ENCODE data around the gene TENM3.
"Not testable (repeated sequence)": the region's sequence is repeated elsewhere in the genome, so short reads cannot be mapped to it uniquely, and the experiment has no call there.

Gene TENM3

GRCh38 chr4:182227611-182228010, 15.6 kb upstream of the TENM3 start:
- no peak for DNase-seq (ENCODE audit: low read depth in 2 of 2)

- no peak for DNase-seq (ENCODE audit: low read depth in 2 of 2)
These were observed 14.1 kb upstream of the TENM3 start for GRCh38 chr4:182228991-182229577.

- no peak for DNase-seq (ENCODE audit: low read depth in 2 of 2)
These were observed 12.9 kb upstream of the TENM3 start for GRCh38 chr4:182230256-182230655.

- DNase-seq (ENCODE audit: low read depth in 2 of 2): no peak
These were observed 12.1 kb upstream of the TENM3 start for GRCh38 chr4:182231080-182231479.

- no peak for DNase-seq (ENCODE audit: low read depth in 2 of 2)
These were observed 11.7 kb upstream of the TENM3 start for GRCh38 chr4:182231496-182231895.

GRCh38 chr4:182233310-182234090, 9.7 kb upstream of the TENM3 start:
- no peak for DNase-seq (ENCODE audit: low read depth in 2 of 2)

- DNase-seq (ENCODE audit: low read depth in 2 of 2): no peak
These were observed 8.0 kb upstream of the TENM3 start for GRCh38 chr4:182235021-182235795.

GRCh38 chr4:182236186-182236585, 7.0 kb upstream of the TENM3 start:
- no peak for DNase-seq (ENCODE audit: low read depth in 2 of 2)

GRCh38 chr4:182237010-182237409, 6.2 kb upstream of the TENM3 start:
- DNase-seq (ENCODE audit: low read depth in 2 of 2): not testable (repeated sequence)

GRCh38 chr4:182238355-182238931, 4.8 kb upstream of the TENM3 start:
- DNase-seq (ENCODE audit: low read depth in 2 of 2): no peak

- no peak for DNase-seq (ENCODE audit: low read depth in 2 of 2)
These were observed 2.8 kb upstream of the TENM3 start for GRCh38 chr4:182240161-182241130.

GRCh38 chr4:182242260-182242659, 942 bp upstream of the TENM3 start:
- not testable (repeated sequence) for DNase-seq (ENCODE audit: low read depth in 2 of 2)

GRCh38 chr4:182242787-182243186, 415 bp upstream of the TENM3 start:
- DNase-seq (ENCODE audit: low read depth in 2 of 2): no peak

GRCh38 chr4:182245041-182245440, 1.8 kb downstream of the TENM3 start:
- no peak for DNase-seq (ENCODE audit: low read depth in 2 of 2)

GRCh38 chr4:182245541-182246215, 2.5 kb downstream of the TENM3 start:
- no peak for DNase-seq (ENCODE audit: low read depth in 2 of 2)

- no peak for DNase-seq (ENCODE audit: low read depth in 2 of 2)
These were observed 3.4 kb downstream of the TENM3 start for GRCh38 chr4:182246401-182247205.

GRCh38 chr4:182248295-182248694, 5.1 kb downstream of the TENM3 start:
- DNase-seq (ENCODE audit: low read depth in 2 of 2): no peak

- no peak for DNase-seq (ENCODE audit: low read depth in 2 of 2)
These were observed 7.2 kb downstream of the TENM3 start for GRCh38 chr4:182250446-182250845.

- DNase-seq (ENCODE audit: low read depth in 2 of 2): no peak
These were observed 7.9 kb downstream of the TENM3 start for GRCh38 chr4:182251116-182251515.

GRCh38 chr4:182252220-182252619, 9.0 kb downstream of the TENM3 start:
- DNase-seq (ENCODE audit: low read depth in 2 of 2): no peak

All from stimulated activated CD8-positive, alpha-beta memory T cell treated with anti-CD3 and anti-CD28 coated beads, Interleukin-7, amount 100 ng/mL, for 1 hour (primary cell).